GM21737 (cell line): Measurements from ENCODE around the gene LIPA.
"Not testable (repeated sequence)": the region's sequence is repeated elsewhere in the genome, so short reads cannot be mapped to it uniquely, and the experiment has no call there.

Source experiments
- ATAC-seq: cut with Tn5 transposase; IDR thresholded peaks from one replicate; pipeline ENCODE4 v1.9.1; 2021; ENCODE audit warnings: mild to moderate bottlenecking, moderate library complexity; ENCODE audit not compliant: unreplicated experiment

Gene LIPA

DNA sequence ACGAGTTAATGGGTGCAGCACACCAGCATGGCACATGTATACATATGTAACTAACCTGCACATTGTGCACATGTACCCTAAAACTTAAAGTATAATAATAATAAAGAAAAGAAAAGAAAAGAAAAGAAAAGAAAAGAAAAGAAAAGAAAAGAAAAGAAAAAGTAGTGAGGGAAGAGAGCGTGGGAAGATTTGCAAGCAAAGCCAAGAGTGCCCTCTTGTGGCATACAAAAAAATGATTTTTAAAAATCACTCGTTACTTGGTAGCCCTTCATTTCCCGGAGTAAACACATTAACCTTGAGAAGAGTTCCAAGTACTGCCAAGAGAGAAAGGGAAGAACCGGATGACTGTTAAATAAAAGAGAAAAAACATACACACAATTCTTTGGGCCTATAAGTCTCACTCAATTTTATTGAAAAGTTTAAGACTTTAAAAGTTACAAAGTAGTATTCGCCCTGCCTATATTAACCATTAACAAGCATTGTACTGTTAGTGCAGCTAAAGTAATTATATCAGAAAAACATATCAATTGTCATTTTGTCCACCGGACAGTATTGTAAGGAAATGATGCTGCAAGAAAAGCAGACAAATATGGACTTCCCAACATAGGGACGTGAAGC, 38.3 kb downstream of the LIPA start:
- no peak for ATAC-seq

DNA sequence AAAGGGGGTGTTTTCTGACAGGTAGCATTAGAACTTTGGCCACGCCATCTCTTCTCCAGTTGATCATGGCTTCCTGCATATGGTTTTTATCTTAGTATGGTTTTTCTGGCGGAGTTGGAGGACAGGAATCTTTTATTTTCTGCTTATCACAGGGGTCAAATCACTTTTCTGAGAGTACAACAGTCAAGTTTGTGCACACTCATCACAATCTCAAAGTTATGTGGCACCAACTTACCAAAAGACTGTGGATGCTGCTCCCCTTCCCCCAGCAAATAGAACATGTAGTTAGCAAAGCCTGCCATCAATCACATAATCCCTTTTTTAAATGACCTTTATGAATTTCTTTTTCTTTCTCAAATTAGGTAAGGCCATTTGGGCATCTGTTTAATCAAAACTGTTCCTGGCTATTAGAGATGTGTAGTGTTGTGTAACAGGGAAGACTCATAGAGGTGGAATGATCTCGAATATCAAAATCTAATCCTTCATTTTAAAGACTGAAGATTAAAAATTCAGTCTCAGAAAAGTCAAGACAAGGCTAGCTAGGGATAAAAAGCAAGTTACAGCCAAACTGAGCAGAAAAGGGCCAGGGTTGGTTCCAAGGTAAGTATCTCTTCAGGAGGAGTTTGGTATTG, 40.7 kb downstream of the LIPA start:
- no peak for ATAC-seq

DNA sequence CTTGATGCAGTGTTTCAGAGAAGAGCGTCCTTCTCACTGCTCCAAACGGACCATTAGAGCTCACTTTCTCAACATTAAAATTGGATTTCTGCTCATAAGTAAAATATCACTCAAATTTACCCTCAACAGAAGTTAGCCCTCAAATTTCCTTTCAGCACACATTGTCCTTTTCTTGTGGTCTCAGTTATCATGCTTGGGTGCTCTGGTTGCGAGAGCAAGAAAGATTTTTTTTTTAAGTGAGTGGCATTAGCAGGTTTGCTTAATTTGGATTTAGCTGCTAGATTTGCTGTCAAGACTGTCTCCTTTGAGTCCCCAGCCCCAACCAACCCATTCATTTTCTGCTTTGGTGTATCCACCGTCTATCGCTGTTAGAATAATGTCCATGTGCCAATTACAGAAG, 41.9 kb downstream of the LIPA start:
- ATAC-seq = no peak

DNA sequence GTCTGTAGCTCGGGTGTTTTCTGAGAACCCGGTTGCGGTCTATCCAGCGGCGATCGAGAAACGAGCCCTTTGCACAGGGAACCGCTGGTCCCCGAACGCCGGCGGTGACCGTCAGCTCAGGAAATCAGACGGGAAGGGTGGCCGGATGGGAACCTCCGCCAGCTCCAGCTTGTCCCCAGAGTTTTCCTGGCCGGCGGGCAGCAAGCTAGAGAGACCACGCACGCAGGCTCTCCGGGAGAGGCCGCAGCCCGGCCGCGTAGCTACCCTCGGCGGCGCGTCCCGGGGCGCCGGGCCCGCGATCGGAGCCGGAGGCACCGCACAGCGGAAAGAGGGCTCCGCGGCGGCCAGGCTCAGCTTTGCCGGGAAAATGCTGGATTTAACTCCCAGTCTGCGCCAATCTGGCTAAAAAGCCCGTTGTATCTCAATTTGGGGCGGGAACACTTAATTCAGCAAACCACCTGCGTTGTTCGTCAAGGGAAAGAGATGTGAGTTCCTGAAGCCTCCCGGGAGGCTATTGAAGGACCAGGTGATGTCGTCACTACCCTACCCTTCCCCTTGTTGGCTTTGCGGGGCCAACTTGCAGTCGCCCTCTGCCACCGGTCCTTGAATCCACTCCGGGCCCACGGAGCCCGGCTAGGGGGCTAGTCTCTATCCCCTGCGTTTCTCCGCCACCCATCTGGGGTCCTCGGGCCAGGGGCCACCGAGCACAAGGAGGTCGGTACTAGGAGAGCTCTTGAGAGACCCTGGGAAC, 43.6 kb downstream of the LIPA start:
- no peak for ATAC-seq

DNA sequence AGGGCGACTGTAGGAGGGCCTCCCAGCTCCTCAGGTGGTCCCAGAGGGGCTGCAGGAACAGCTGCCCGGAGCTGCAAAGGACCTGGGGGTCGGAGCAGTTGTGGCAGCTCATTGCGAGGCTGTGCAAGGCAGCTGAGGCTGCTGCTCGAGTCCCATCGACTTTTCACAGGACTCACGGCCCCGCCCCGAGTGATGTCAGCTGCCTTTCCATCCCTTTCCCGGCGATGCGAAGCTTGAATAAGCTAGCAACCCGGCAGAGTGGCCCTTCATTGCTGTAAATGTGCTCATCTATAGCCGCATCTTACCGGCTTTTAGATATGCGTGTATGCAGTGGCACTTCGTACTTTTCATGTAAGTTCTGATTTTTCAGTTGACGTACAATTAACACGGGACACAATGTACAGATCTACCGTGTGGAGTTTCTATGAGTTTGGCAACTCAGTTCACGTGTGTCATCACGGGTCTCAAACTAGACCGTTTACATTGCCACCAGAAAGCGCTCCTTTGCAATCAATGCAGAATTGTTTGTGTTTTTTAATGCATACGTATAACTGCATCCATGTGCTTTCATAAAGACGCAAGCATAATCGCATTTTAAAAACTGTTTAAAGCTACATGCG, 44.3 kb downstream of the LIPA start, which contains the start of gene CH25H:
TSS of gene CH25H (minus strand) at position 137 of the 620 bp plus-strand sequence. CDS start at position 112, 25 bp downstream.
- no peak for ATAC-seq

DNA sequence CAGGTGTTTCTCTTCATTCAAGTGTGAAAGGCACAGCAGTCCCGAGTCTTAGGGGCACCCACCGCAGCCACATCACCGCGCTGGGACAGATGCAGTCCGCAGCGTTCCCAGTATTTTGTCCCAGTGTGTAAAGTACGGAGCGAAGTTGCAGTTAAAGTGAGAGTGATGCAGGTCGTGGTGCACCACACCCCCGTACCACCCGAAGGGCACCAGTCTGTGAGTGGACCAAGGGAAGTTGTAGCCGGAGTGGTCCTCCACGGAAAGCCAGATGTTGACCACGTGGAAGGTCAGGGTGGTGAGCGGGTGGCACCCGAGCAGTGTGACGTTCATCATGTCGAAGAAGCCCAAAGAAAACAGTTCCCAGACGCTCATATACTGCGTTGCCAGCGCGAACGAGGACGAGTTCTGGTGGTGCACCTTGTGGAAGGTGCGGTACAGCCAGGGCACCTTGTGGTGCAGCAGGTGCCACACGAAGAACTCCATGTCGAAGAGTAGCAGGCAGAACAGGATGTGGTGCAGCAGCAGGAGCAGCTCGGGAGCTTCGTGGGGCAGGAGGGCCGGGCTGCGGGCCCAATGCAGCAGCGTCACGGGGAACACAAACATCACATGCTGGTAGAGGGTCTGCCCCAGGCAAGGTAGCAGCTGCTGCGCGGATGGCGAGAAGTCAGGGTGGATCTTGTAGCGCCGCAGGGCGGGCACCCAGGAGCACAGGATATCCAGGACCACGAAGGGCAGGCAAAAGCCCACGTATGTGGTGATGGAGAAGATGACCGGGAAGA, 45.0 kb downstream of the LIPA start:
- no peak for ATAC-seq

DNA sequence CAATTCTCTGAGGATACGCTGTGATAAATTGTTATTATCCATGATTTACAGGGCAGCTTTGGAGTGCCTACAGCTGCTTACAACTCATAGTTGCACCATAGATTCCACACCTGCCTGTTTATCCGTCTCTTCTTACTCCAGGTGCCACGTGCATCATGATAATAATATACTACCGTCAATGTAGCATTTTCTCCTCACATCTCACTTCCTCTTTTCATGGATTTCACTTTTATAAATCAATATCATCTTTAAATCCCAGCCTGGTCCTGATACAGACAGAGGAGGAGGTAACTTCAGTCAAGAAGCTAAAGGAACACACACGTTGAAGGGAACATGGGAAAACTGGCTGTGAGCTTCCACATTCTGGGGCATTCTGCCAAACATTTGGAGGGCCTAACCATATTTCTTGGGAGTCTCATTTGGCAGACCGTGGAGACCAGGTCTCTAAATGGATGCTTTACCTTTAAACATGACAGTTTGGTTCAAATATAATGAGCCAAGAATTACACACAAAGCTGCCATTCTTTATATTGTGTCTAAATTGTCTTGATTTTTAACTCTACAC, 46.9 kb downstream of the LIPA start:
- ATAC-seq = no peak

DNA sequence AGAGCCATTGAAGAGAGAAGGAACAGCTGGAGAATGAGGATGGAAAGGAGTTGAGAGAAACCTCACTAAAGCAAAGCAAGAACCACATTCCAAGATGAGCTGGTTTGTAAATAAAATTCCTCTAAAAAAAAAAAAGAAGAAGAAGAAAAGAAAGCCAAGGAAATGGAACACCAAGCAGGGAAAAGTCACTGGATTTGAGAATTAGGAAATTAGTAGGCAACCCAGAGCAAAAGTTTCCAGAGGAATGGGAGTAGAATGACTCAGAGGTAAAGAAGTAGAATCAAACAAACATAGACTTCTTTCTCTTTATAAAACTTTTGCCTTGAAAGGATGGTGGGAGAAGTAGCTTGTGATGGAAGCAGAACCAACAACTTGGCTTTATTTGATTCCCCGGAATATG, 48.3 kb downstream of the LIPA start:
- ATAC-seq = no peak

DNA sequence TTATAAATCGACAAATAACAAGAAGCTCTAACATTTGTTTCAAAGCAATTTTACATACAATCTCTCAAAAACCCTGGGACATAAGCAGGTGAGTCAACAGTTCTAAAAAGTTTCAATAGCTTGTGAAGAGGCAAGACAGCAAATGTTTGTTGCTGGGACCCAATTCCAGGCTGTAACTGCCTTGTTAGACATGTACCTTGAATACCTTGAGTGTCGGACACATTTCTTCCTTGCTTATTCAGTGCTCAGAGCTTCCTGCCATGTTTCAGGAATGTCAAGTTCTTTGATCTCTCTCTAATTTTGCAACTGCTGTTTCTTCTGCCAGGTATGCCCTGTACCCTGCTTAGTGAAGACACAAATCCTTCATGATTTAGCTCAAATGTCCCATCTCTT, 49.5 kb downstream of the LIPA start:
- no peak for ATAC-seq

DNA sequence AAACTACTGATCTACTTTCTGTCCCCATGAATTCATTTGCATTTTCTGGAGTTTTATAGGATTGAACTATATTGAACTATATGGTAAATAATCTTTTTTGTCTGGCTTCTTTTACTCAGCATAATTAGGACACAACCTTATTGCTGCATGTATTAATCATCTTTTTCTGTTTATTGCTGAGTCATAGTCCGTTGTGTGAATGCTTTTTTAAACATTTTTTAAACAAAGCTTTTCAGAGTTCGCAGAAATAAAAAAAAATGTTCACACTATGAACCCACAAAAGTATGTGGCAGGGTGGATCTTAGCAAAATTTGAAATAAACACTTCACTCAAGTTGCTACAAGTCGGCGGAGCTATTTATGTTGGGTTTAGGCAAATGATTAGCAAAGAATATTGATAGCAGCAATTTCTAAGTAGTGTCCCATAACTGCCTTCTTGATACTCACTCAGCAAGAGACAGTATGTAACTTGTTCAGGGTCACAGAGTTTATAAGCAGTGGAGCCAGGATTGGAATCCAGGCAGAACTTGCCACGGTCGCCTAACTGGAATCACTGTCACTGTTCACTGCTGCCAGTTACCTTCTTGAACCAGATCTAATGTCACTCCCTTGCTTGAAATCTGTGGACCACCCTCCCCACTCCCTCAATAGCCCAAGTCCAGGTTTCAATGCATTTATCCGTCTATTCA, 50.1 kb downstream of the LIPA start:
- no peak for ATAC-seq

DNA sequence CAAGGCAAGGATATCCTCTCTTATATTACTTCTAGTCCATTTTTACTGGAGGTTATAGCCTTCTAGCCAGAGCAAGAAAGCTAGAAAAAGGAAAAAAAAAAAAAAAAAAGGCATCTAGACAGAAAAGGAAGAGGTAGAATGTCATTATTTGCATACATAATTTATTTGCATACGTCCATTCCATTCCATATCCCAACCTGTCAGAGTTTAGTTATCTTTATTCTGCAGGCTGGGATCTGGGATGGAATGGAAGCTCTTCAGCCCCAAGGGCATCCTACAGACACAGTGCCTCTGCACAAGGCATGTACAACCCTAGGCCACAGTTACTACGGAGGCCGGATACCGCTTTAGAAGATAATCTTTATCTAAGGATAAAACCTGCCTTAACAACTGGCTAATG, 54.1 kb downstream of the LIPA start:
- ATAC-seq = no peak

DNA sequence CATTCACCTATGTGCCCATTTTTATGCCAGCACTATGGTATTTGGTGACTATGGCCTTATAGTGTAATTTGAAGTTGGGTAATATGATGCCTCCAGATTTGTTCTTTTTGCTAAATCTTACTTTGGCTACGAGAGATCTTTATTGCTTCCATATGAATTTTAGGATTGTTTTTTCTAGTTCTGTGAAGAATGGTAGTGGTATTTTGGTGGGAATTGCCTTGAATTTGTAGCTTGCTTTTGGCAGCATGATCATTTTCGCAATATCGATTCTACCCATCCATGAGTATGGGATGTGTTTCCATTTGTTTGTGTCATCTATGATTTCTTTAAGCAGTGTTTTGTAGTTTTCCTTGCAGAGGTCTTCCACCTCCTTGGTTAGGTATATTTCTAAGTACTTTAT, 60.3 kb downstream of the LIPA start:
- ATAC-seq = not testable (repeated sequence)

DNA sequence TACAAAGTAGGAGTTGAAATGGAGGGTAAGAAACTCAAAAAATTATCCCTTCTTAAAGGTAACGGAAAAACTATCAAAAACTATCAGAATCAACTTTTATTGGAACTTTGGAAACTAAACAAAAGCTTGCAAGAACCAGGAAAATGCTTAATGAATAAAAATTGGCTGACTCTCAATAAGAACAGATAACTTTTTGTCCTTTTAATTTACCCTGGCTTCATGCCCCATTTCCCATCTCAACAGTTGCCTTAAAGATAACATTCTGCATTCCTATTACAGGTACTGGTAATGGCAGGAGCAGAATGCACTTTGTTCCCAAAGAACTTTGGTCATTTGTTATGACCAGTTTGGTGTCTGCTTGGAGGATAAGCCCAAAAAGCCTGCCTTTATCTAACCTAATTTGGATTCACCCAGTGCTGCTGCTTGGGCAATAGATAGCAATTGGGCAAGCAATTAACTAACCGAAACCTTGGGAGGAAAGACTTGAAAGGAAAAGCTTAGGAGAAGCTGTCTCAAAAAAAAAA, 62.3 kb downstream of the LIPA start:
- ATAC-seq = no peak

DNA sequence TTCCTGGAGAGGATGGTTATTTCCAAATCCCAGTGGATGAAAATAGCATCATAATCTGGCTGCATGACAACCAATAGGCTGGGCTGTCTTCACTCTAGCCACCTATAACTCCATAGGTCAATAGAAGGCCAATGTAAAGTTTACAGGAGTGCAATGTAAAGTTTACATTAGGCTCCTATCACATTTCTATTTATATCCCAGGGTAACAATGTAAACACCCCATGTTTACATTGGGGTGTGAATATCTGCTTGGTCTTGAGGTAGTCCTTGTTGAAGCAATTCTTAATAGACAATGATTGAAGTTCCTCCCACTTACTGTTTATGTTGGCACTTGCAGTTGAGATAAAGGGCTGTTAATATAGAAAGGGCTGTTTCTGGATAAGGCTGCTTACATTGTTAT, 65.9 kb downstream of the LIPA start:
- no peak for ATAC-seq

DNA sequence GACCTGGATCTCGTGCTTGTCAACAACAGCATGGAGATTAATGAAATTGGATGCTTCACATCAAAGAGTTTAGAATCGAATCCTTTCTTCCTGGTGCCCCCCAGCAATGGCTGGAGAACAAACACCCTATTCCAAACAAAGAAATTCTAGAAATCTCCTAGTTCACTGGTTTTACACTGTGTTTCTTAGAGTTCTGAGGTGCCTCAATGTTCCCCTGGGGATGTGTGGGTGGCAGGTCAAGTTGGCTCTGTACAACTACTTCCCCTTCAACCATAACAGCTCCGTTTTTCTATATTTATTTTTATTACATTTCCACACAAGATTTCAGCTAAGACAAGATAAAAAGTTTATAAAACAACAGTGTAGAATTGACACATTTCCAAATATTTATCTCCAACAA, 66.9 kb downstream of the LIPA start:
- no peak for ATAC-seq

DNA sequence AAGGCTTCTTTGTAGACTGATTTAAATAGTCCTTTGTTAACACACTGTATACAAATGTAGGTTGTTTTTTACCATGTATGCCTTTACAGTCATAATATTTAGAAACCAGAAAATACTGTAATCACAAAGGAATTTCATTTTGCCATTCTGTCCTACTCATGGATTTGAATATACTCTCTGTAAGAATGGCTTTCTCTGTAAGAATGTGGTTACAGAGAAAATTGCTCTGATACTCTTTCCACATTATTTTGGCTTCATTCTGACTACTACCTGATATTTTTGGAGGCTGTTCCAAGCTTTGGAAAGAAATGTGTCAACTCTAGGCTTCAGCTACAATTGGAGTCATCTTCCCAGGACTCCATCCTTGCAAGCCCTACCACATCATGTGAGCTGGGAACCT, 68.0 kb downstream of the LIPA start:
- no peak for ATAC-seq

DNA sequence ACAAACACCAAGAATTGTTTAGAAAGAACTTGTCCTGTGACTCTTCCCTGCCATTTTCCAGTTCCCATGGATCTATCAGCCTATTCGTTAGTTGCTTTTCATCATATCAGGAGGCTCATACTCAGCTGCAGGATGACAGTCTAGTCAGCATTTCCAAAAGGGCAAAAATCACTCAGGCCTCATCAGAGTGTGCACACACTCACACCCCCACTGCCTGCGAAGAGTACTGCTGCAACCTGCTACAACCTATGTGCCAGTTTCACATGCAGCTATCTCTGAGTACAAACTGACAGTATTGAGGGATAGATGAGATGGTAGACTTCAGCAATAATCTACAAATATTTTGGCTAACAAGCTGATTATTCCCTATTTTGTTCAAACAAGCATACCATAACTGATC, 68.7 kb downstream of the LIPA start:
- no peak for ATAC-seq

DNA sequence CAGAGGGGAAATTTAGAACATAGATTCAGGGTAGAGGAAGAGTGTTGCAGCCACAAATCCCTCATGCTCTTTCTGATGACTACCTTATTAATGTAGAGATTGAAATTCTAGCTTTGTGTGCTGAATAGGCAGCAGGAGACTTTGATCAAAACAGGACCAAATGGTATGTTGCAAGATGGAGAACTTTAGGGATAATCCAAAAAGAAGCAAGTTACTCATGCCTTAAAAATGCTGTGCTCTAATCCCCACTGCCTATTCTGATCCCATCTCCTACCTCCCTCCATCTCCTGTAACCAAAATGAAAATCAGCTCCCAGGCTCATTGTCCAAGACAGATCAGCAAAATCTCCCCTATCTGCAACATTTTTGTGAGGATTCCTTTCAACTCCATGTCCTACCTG, 75.8 kb downstream of the LIPA start:
- ATAC-seq = no peak

DNA sequence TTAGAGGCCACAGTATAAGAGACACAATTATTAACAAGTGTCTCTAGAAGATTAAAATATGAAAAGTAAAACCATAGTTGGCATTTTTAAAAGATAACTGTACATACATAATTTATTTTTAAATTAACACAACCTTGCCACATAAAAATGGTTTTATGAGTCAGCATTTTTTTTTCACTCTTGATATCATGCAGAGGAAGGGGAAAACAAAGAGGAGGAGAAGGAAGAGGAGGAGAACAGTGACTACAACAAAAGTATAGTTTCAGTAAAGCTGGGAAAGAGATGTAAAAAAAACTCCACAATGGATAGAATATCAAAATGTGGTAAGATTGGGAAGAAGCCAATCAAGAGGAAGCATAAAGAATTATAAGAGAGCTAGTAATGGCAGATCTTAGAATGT, 78.5 kb downstream of the LIPA start:
- ATAC-seq = no peak

DNA sequence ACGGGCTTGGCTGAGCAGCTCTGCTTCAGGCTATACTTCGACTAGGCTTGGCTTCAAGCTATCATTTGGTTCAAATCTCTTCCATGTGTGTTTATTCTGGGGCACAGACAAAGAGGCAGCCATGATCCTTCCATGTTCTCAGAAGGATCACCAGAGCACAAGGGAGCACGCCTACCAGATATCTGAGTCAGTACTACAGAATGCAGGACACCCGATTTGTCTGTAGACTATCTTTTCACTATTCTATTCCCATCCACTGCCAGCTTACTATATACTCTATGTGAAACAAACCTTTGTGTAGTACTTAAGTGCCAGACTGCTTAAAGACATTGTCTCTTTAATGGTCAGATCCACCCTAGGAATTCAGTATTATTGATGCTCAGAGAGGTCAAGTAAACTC, 79.6 kb downstream of the LIPA start:
- no peak for ATAC-seq
